Chondrocyte (in vitro differentiated cells): ENCODE data around the gene LMNTD1. TPM values are rescaled to one million over a fixed set of nuclear protein-coding genes. Genes with fewer than 3 reads are reported as not detected.

ENCODE experiments used
- DNase-seq: peaks from one replicate; pipeline ENCODE4 v3.0.0; 2021; ENCODE audit warnings: mixed read lengths, low spot score
- H3K27ac Mint-ChIP-seq: one replicate; pipeline ENCODE4 v1.8.0; 2021; ENCODE audit warnings: mild to moderate bottlenecking, moderate library complexity, mixed read lengths; ENCODE audit not compliant: unreplicated experiment
- H3K27me3 Mint-ChIP-seq: 2 replicates; pipeline ENCODE4 v1.8.0; 2021; ENCODE audit warnings: low read depth, mixed read lengths
- H3K36me3 Mint-ChIP-seq: 2 replicates; pipeline ENCODE4 v1.8.0; 2021; ENCODE audit warnings: low read depth, mixed read lengths
- H3K4me1 Mint-ChIP-seq: 2 replicates; pipeline ENCODE4 v1.8.0; 2021; ENCODE audit warnings: low read depth, mild to moderate bottlenecking, mixed read lengths
- H3K4me3 Mint-ChIP-seq: one replicate; pipeline ENCODE4 v1.8.0; 2021; ENCODE audit warnings: mild to moderate bottlenecking, moderate library complexity, mixed read lengths; ENCODE audit not compliant: unreplicated experiment
- H3K9me3 Mint-ChIP-seq: 2 replicates; pipeline ENCODE4 v1.8.0; 2021; ENCODE audit warnings: low read depth, mixed read lengths
- CTCF ChIP-seq: fragments of 200-600 bp; sonication (generic); IDR thresholded peaks from 2 replicates; pipeline ENCODE4 v1.5.0; 2021; ENCODE audit warnings: antibody characterized with exemption, mild to moderate bottlenecking, moderate library complexity
- total RNA-seq: library from RNA; stranded (reverse); gene quantifications from 3 replicates; pipeline ENCODE4 v1.2.1, GENCODE V29; 2021

Gene LMNTD1
- total RNA-seq, 1 donor from 2014 or later = not detected

GRCh38 chr12:25463521-25463920, 89.6 kb downstream of the LMNTD1 start:
- Mint-ChIP-seq H3K27ac (no peak overlapping the region), H3K36me3 (no peaks in the 10 kb centered on the region)

DNA sequence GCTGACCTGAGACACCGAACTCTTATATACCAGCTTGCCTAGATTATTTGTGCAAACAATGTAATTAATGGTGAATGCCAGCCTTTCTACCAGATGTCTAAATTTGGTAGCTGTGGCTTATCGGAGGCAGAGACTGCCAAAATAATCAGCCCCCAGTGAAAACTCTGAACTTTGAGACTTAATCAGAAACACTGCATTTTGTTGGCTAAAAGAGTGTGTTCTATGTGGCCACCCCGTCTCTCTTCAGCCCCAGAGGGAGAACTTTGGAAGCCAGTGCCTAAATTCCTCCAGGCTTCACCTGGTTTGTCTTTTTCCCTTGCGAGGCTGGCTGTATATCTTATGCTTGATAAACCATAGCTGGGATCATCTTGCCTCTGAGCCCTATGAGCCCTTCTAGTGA, 90.1 kb downstream of the LMNTD1 start:
- H3K36me3 Mint-ChIP-seq = no peaks in the 10 kb centered on the region
- no peak for DNase-seq
- TF ChIP-seq CTCF = no peak
- peaks cover 8% of the 10 kb centered on the region for H3K4me1 Mint-ChIP-seq
- H3K27ac Mint-ChIP-seq = no peak overlapping the region
- peaks cover 11% of the 10 kb centered on the region for H3K9me3 Mint-ChIP-seq
- no peak overlapping the region for H3K4me3 Mint-ChIP-seq
- H3K27me3 Mint-ChIP-seq = no peaks in the 10 kb centered on the region

More at GRCh38 chr12:25463521-25463920, 89.6 kb downstream of the LMNTD1 start:
- TF ChIP-seq CTCF = no peak
- Mint-ChIP-seq H3K4me1 (peaks cover 3% of the 10 kb centered on the region), H3K27me3 (no peaks in the 10 kb centered on the region), H3K9me3 (peaks cover 11% of the 10 kb centered on the region), H3K4me3 (no peak overlapping the region)
- no peak for DNase-seq

GRCh38 chr12:25459541-25459951, 93.5 kb downstream of the LMNTD1 start:
- H3K4me3 Mint-ChIP-seq = no peak overlapping the region
- no peak overlapping the region for H3K27ac Mint-ChIP-seq
- no peaks in the 10 kb centered on the region for H3K27me3 Mint-ChIP-seq
- H3K36me3 Mint-ChIP-seq = no peaks in the 10 kb centered on the region
- peaks cover 15% of the 10 kb centered on the region for H3K9me3 Mint-ChIP-seq
- no peak for TF ChIP-seq CTCF
- H3K4me1 Mint-ChIP-seq = peaks cover 13% of the 10 kb centered on the region
- DNase-seq = no peak

DNA sequence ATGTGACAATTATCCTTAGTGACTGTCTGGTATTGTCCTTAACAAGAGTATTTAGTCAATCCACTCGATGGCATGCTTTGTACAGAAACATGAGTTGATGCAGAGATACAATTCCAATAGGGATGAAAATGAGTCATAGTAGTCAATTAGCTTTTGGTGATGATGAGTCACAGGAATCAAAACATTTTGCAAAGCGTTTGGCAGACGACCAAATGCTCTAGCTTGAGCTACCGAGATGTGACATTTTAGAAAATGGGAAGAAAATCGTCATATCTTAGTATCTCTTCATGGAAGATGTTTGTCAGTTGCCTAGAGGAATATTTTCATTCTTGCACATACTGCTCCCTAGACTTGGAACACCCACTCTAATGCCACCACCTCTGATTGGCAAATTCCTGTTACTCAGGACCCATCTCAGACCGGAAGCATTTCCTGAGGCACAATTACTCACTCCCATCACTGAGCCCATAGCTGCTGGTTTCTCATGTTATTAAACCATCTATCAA, 95.0 kb downstream of the LMNTD1 start:
- Mint-ChIP-seq H3K4me3 (peak overlapping the region; percentile 35), H3K36me3 (no peaks in the 10 kb centered on the region), H3K9me3 (peaks cover 15% of the 10 kb centered on the region), H3K27ac (peak overlapping the region; percentile 72), H3K27me3 (no peaks in the 10 kb centered on the region), H3K4me1 (peaks cover 13% of the 10 kb centered on the region)
- TF ChIP-seq CTCF = peak; percentile 53
- DNase-seq = no peak

DNA sequence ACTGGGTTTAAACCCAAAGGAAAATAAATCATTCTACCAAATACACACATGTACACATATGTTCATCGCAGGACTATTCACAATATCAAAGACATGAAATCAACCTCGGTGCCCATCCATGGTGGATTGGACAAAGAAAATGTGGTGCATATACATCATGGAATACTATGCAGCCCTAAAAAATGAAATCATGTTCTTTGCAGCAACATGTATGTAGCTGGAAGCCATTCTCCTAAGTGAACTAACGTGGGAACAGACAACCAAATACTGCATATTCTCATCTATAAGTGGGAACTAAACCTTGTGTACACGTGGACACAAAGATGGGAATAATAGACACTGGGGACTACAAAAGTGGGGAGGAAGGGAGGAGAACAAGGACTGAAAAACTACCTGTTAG, 96.6 kb downstream of the LMNTD1 start:
- DNase-seq = no peak
- Mint-ChIP-seq H3K36me3 (no peaks in the 10 kb centered on the region), H3K27ac (no peak overlapping the region), H3K27me3 (no peaks in the 10 kb centered on the region), H3K4me1 (peaks cover 13% of the 10 kb centered on the region), H3K9me3 (peaks cover 8% of the 10 kb centered on the region), H3K4me3 (no peak overlapping the region)
- no peak for TF ChIP-seq CTCF
